H1 (cell line): ENCODE measurements around the gene GATAD2B. TPM values are rescaled to one million over a fixed set of nuclear protein-coding genes. Genes with fewer than 3 reads are reported as not detected.

Experiments
- CTCF ChIA-PET: fragments of 300-600 bp; sonication (Branson Sonifier 250); formaldehyde crosslinking; loops from one replicate; lab custom pipeline; 2021; ENCODE audit not compliant: partially characterized antibody; lab: Charles Lee
- POLR2A ChIA-PET: fragments of 300-600 bp; sonication (Branson Sonifier 250); formaldehyde crosslinking; loops from one replicate; lab custom pipeline; 2021; ENCODE audit warnings: inconsistent platforms; ENCODE audit not compliant: partially characterized antibody; lab: Charles Lee
- DNase-seq, 2 experiments: peaks; one replicate each; pipeline versions ENCODE4 v3.0.0 to v3.0.0-alpha.2; 2010 to 2022; ENCODE audit warnings: low spot score in 2 of 2, low read depth in 1 of 2, mixed read lengths in 1 of 2
- FAIRE-seq: peaks from 2 replicates; lab custom pipeline; 2011; peaks lifted over from hg19 to GRCh38; lab: Jason Lieb, UNC
- H2AFZ ChIP-seq: 2 replicates; pipeline ENCODE4 v1.8.1; 2012; ENCODE audit warnings: low read length, inconsistent platforms
- H2AK5ac ChIP-seq: 2 replicates; pipeline ENCODE4 v1.6.1; 2013; ENCODE audit warnings: low read depth, low read length
- H2BK120ac ChIP-seq: replicated peaks from 2 replicates; pipeline ENCODE3; 2013; ENCODE audit warnings: low read depth, low read length, inconsistent platforms
- H2BK12ac ChIP-seq: 2 replicates; pipeline ENCODE4 v1.6.1; 2013; ENCODE audit warnings: low read depth, low read length
- H2BK15ac ChIP-seq: 2 replicates; pipeline ENCODE4 v1.6.1; 2013; ENCODE audit warnings: low read length
- H2BK20ac ChIP-seq: 2 replicates; pipeline ENCODE4 v1.6.1; 2013; ENCODE audit warnings: low read length
- H2BK5ac ChIP-seq: 2 replicates; pipeline ENCODE4 v1.6.1; 2013; ENCODE audit warnings: low read depth, low read length
- H3K14ac ChIP-seq: 2 replicates; pipeline ENCODE4 v1.6.1; 2013; ENCODE audit warnings: inconsistent platforms; ENCODE audit not compliant: insufficient read length
- H3K18ac ChIP-seq: 2 replicates; pipeline ENCODE4 v1.6.1; 2013; ENCODE audit warnings: low read length; ENCODE audit errors: extremely low read depth
- H3K23ac ChIP-seq: 2 replicates; pipeline ENCODE4 v1.6.1; 2013; ENCODE audit warnings: inconsistent platforms; ENCODE audit not compliant: insufficient read length
- H3K23me2 ChIP-seq: 2 replicates; pipeline ENCODE4 v1.6.1; 2013; ENCODE audit warnings: low read depth, low read length
- H3K27ac ChIP-seq: 2 replicates; pipeline ENCODE4 v1.6.1; 2011; ENCODE audit warnings: low read depth, low read length, inconsistent platforms
- H3K27me3 ChIP-seq, 4 experiments: replicated peaks in 1 of 4; 1 replicate in 1 of 4; 2 replicates in 3 of 4; pipeline versions ENCODE4 v1.6.1 to v1.8.1; 2011 to 2013; ENCODE audit warnings: low read length in 3 of 4, mild to moderate bottlenecking in 3 of 4, inconsistent platforms in 2 of 4, mixed read lengths in 2 of 4, moderate library complexity in 1 of 4; ENCODE audit not compliant: control insufficient read depth in 3 of 4, insufficient read depth in 3 of 4; ENCODE audit errors: extremely low read depth in 1 of 4
- H3K36me3 ChIP-seq, 4 experiments: 2 replicates each; pipeline versions ENCODE4 v1.6.1 to v1.8.1; 2011 to 2013; ENCODE audit warnings: mild to moderate bottlenecking in 4 of 4, low read length in 3 of 4, moderate library complexity in 2 of 4, control low read depth in 1 of 4, inconsistent platforms in 1 of 4; ENCODE audit not compliant: insufficient read depth in 4 of 4, control insufficient read depth in 2 of 4
- H3K4ac ChIP-seq: replicated peaks from 2 replicates; pipeline ENCODE3; 2013; ENCODE audit warnings: low read length, low read depth, mixed read lengths, inconsistent platforms; ENCODE audit not compliant: insufficient read length
- H3K4me1 ChIP-seq, 4 experiments: replicated peaks in 1 of 4; 1 replicate in 1 of 4; 2 replicates in 3 of 4; pipeline versions ENCODE4 v1.6.1 to v1.8.1; 2011 to 2013; ENCODE audit warnings: low read length in 3 of 4, inconsistent platforms in 2 of 4, mixed read lengths in 1 of 4; ENCODE audit not compliant: insufficient read depth in 4 of 4, control insufficient read depth in 3 of 4
- H3K4me2 ChIP-seq, 2 experiments: 2 replicates each; pipeline versions ENCODE4 v1.6.1 to v1.8.1; 2011 to 2013; ENCODE audit warnings: low read depth in 2 of 2, low read length in 2 of 2, control low read depth in 1 of 2, inconsistent platforms in 1 of 2, mild to moderate bottlenecking in 1 of 2; ENCODE audit not compliant: insufficient read depth in 1 of 2
- H3K4me3 ChIP-seq, 4 experiments: fragments of 200-600, 300-600 bp in 1 of 4; sonication (generic), shearing (Covaris generic), sonication (Bioruptor Twin) in 1 of 4; 2 replicates each; pipeline versions ENCODE4 v1.5.1 to v1.8.1; 2011 to 2016; ENCODE audit warnings: low read length in 4 of 4, low read depth in 3 of 4, control low read depth in 2 of 4, inconsistent platforms in 2 of 4, mild to moderate bottlenecking in 2 of 4, mixed read lengths in 1 of 4, moderate library complexity in 1 of 4; ENCODE audit not compliant: insufficient read depth in 2 of 4; ENCODE audit errors: extremely low read depth in 1 of 4
- H3K56ac ChIP-seq: replicated peaks from 2 replicates; pipeline ENCODE3; 2013; ENCODE audit warnings: low read depth, mild to moderate bottlenecking, mixed read lengths, low read length, inconsistent platforms; ENCODE audit not compliant: insufficient read length
- H3K79me1 ChIP-seq: 2 replicates; pipeline ENCODE4 v1.6.1; 2013; ENCODE audit warnings: low read depth, low read length, control low read depth
- H3K79me2 ChIP-seq, 2 experiments: 2 replicates each; pipeline versions ENCODE4 v1.6.1 to v1.8.1; 2012 to 2013; ENCODE audit warnings: low read length in 2 of 2, mild to moderate bottlenecking in 2 of 2, inconsistent platforms in 1 of 2; ENCODE audit not compliant: insufficient read depth in 2 of 2, control insufficient read depth in 1 of 2
- H3K9ac ChIP-seq, 4 experiments: replicated peaks in 1 of 4; 1 replicate in 1 of 4; 2 replicates in 3 of 4; pipeline versions ENCODE4 v1.6.1 to v1.8.1; 2011 to 2013; ENCODE audit warnings: low read depth in 3 of 4, low read length in 3 of 4, control low read depth in 2 of 4, mild to moderate bottlenecking in 2 of 4, moderate library complexity in 2 of 4, inconsistent platforms in 1 of 4; ENCODE audit errors: extremely low read depth in 1 of 4
- H3K9me3 ChIP-seq, 2 experiments: 2 replicates each; pipeline versions ENCODE4 v1.6.1 to v1.8.1; 2012 to 2013; ENCODE audit warnings: mild to moderate bottlenecking in 2 of 2, moderate library complexity in 2 of 2, control low read depth in 1 of 2, inconsistent platforms in 1 of 2, low read depth in 1 of 2, low read length in 1 of 2, mixed read lengths in 1 of 2; ENCODE audit not compliant: insufficient read depth in 2 of 2
- H4K20me1 ChIP-seq, 2 experiments: replicated peaks in 1 of 2; 2 replicates each; pipeline versions ENCODE3 to v1.8.1; 2011 to 2013; ENCODE audit warnings: inconsistent platforms in 2 of 2, low read length in 2 of 2, mild to moderate bottlenecking in 1 of 2; ENCODE audit not compliant: insufficient read depth in 2 of 2, control insufficient read depth in 1 of 2
- H4K5ac ChIP-seq: 2 replicates; pipeline ENCODE4 v1.6.1; 2013; ENCODE audit warnings: low read length, low read depth, mixed read lengths, inconsistent platforms; ENCODE audit not compliant: insufficient read length
- H4K8ac ChIP-seq: 2 replicates; pipeline ENCODE4 v1.8.0; 2013; ENCODE audit warnings: mild to moderate bottlenecking, moderate library complexity, low read length, inconsistent platforms; ENCODE audit not compliant: insufficient read depth; ENCODE audit errors: extremely low read depth
- H4K91ac ChIP-seq: replicated peaks from 2 replicates; pipeline ENCODE3; 2013; ENCODE audit warnings: low read length, mixed read lengths, inconsistent platforms; ENCODE audit not compliant: insufficient read length
- BCL11A ChIP-seq, 2 experiments: IDR thresholded peaks; one replicate each; pipeline ENCODE4 v1.6.1; 2011; ENCODE audit warnings: low read depth in 2 of 2, low read length in 2 of 2, mild to moderate bottlenecking in 2 of 2
- BRCA1 ChIP-seq: IDR thresholded peaks from 2 replicates; pipeline ENCODE4 v1.6.1; 2012; ENCODE audit warnings: low read depth, low read length, improper control_type of control experiment
- EGR1 ChIP-seq: IDR thresholded peaks from 2 replicates; pipeline ENCODE4 v1.6.1; 2011; ENCODE audit warnings: low read depth, low read length, borderline replicate concordance
- FOSL1 ChIP-seq: IDR thresholded peaks from 2 replicates; pipeline ENCODE4 v1.6.1; 2011; ENCODE audit warnings: mild to moderate bottlenecking, low read depth, low read length, moderate library complexity; ENCODE audit not compliant: insufficient read depth
- JUN ChIP-seq: IDR thresholded peaks from 2 replicates; pipeline ENCODE4 v1.6.1; 2011; ENCODE audit warnings: low read depth, mild to moderate bottlenecking, improper control_type of control experiment, low read length
- NRF1 ChIP-seq: IDR thresholded peaks from 2 replicates; pipeline ENCODE4 v1.6.1; 2011; ENCODE audit warnings: mild to moderate bottlenecking, low read depth, low read length, improper control_type of control experiment
- PHF8 ChIP-seq: fragments of 200-600 bp; sonication (generic); conservative IDR thresholded peaks from 2 replicates; pipeline ENCODE4 v1.7.1; 2012; ENCODE audit warnings: low read depth, mild to moderate bottlenecking, inconsistent platforms, low read length, moderate library complexity
- RAD21 ChIP-seq, 2 experiments: IDR thresholded peaks in 1 of 2; conservative IDR thresholded peaks in 1 of 2; 2 replicates each; pipeline ENCODE4 v1.6.1; 2011; ENCODE audit warnings: low read depth in 2 of 2, low read length in 2 of 2, improper control_type of control experiment in 1 of 2, inconsistent platforms in 1 of 2, mild to moderate bottlenecking in 1 of 2, moderate library complexity in 1 of 2
- RNF2 ChIP-seq: fragments of 200-900, 300-1000 bp; sonication (generic); IDR thresholded peaks from 2 replicates; pipeline ENCODE4 v1.7.1; 2016; ENCODE audit warnings: borderline replicate concordance, low read depth, mild to moderate bottlenecking, antibody characterized with exemption, low read length; ENCODE audit not compliant: poor library complexity, severe bottlenecking; ENCODE audit errors: missing control alignments
- SIX5 ChIP-seq: IDR thresholded peaks from 2 replicates; pipeline ENCODE4 v1.6.1; 2011; ENCODE audit warnings: mild to moderate bottlenecking, low read depth, low read length
- SP2 ChIP-seq: IDR thresholded peaks from 2 replicates; pipeline ENCODE4 v1.6.1; 2012; ENCODE audit warnings: mild to moderate bottlenecking, low read length, inconsistent platforms
- TAF7 ChIP-seq: optimal IDR thresholded peaks from 2 replicates; pipeline ENCODE3; 2011; ENCODE audit warnings: low read depth, mild to moderate bottlenecking, inconsistent platforms, low read length, moderate library complexity, borderline replicate concordance
- WGBS, 2 experiments: shearing (Covaris generic) in 1 of 2; methylation state at CpG; one replicate each; pipeline versions ENCODE4 v1.1.6 to v1.1.7; 2013 to 2015; ENCODE audit warnings: low lambda C conversion rate in 2 of 2, mixed read lengths in 2 of 2, inconsistent platforms in 1 of 2, low coverage in 1 of 2, missing lambda C conversion rate in 1 of 2; ENCODE audit not compliant: insufficient replicate concordance in 2 of 2, insufficient coverage in 1 of 2, insufficient read length in 1 of 2; ENCODE audit errors: extremely low coverage in 1 of 2, missing lambda C conversion rate in 1 of 2; 5-methylcytosine and 5-hydroxymethylcytosine counted together
- polyA plus RNA-seq, 7 experiments: library from polyadenylated mRNA; depleted of rRNA in 3 of 7; stranded (reverse) in 5 of 7; unstranded in 2 of 7; fragments of >200 nt in 5 of 7; fragments of 200-250 nt in 2 of 7; gene quantifications; 1 replicate in 5 of 7; 2 replicates in 1 of 7; 4 replicates in 1 of 7; pipeline versions ENCODE4 v1.2.1 to v1.2.3, GENCODE V29; 2011 to 2013; ENCODE audit warnings: missing spikeins in 2 of 7, mixed read lengths in 2 of 7
- total RNA-seq: library from RNA; stranded (reverse); fragmentation: NEBNext Ultra II Directional; extraction: Animal tissue kit (Norgen Biotek cat#: 25700); gene quantifications from 2 replicates; pipeline ENCODE4 v1.2.1, GENCODE V29; 2021

Gene GATAD2B
- total and polyA plus RNA-seq, 2 of the 8 experiments (the other 6 are each of a cell fraction or from before 2014, with no cell fraction given), result 8.4 to 39.1 TPM

DNA sequence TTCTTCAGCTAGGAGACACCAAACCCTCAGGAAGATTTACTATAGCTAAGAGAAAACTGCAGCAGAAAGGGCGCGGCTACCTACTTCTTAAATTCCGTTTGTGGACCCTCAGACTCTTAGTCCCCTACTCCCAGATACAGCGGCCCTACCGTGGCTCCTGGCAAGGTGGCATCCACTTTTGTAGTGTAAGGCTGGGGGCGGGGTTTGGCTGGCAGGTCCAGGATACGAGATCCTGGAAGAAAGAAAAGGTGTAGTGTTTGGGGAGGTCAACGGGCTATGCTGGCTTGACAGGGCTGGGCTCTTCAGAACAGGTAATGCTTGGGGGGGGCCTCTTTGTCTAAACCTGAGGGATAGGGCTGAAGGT is 45.2 kb upstream of the GATAD2B start:
- peak overlapping the region; percentile 21 for H2BK5ac ChIP-seq
- no peak overlapping the region for H2BK120ac ChIP-seq
- DNase-seq (peak in 1 of 2 experiments; percentile 74), FAIRE-seq (no peak)
- H2AFZ ChIP-seq, result no peak overlapping the region
- H3K18ac ChIP-seq, result peak overlapping the region; percentile 62
- H2BK12ac ChIP-seq, result no peak overlapping the region
- CTCF ChIA-PET, result interaction anchor here (0.6 to 4.5 kb wide), 11 partner anchors 8 to 171 kb away, joined by 3 to 29 read pairs (median 6); partner anchors contain the start of genes DENND4B, JTB and RAB13
- POLR2A ChIA-PET, result interaction anchor here (0.7 to 15.7 kb wide), 21 partner anchors 8 to 1038 kb away, joined by 3 to 454 read pairs (median 4); partner anchors contain the start of genes CRTC2, DENND4B, GATAD2B and JTB
- peak overlapping the region; percentile 91 for H3K27ac ChIP-seq
- H3K9me3 ChIP-seq, result no peaks in the 10 kb centered on the region
- H3K4me2 ChIP-seq, result peak overlapping the region; percentile 69 to 91
- 0 out of 2 replicates have a peak overlapping the region, but pooled peaks have one; percentile 10 for H2BK15ac ChIP-seq
- WGBS, 2 experiments, result 11% methylated on average over 8 of the region's 8 CpGs; no CpG with 5 or more reads in 1 of the 2 experiments
- peak overlapping the region; percentile 51 to 77 (median 66) for H3K4me3 ChIP-seq
- H3K4ac ChIP-seq, result peak overlapping the region; percentile 40
- peak overlapping the region; percentile 53; the same call in 1 of the 2 replicates for H4K8ac ChIP-seq
- peaks cover 0 to 22% of the 10 kb centered on the region in 2 experiments; a peak in 2 of 4 replicates for H3K79me2 ChIP-seq
- no peak overlapping the region for H2AK5ac ChIP-seq
- H3K27me3 ChIP-seq, result no peaks in the 10 kb centered on the region
- no peak overlapping the region for H3K56ac ChIP-seq
- no peaks in the 10 kb centered on the region; the same call in 1 of the 2 replicates for H3K79me1 ChIP-seq
- H4K91ac ChIP-seq, result no peak overlapping the region
- no peak overlapping the region for H2BK20ac ChIP-seq
- peak overlapping the region; percentile 77 for H4K5ac ChIP-seq
- H4K20me1 ChIP-seq, result no peaks in the 10 kb centered on the region
- H3K23me2 ChIP-seq, result peaks cover 16% of the 10 kb centered on the region
- H3K4me1 ChIP-seq, result peaks cover 0 to 12% (median 5%) of the 10 kb centered on the region in 4 experiments; a peak in 5 of 7 replicates
- H3K14ac ChIP-seq, result no peak overlapping the region
- peaks cover 0 to 6% (median 0%) of the 10 kb centered on the region in 4 experiments; a peak in 2 of 8 replicates for H3K36me3 ChIP-seq
- H3K9ac ChIP-seq, result peak overlapping the region; percentile 65 to 84 (median 74)
- no peak overlapping the region for H3K23ac ChIP-seq
- TF ChIP-seq BCL11A (IDR thresholded peaks at IDR 0.05; ENCODE audit: low read depth in 2 of 2, low read length in 2 of 2) (no peak), PHF8 (no peak; the same call in 1 of the 2 replicates), BRCA1 (no peak), SIX5 (no peak), EGR1 (no peak), JUN (no peak), NRF1 (no peak), TAF7 (peak; percentile 36), RAD21 (IDR thresholded peaks at IDR 0.05 in 1 of 2, conservative IDR thresholded peaks at IDR 0.05 in 1 of 2; ENCODE audit: low read depth in 2 of 2, low read length in 2 of 2) (no peak), RNF2 (no peak), SP2 (no peak), FOSL1 (no peak)
